GM18520 (cell line): ENCODE measurements around the gene PTN.
"Not testable (repeated sequence)": the region's sequence is repeated elsewhere in the genome, so short reads cannot be mapped to it uniquely, and the experiment has no call there.

Experiments
- ATAC-seq: cut with Tn5 transposase; IDR thresholded peaks from one replicate; pipeline ENCODE4 v1.9.1; 2021; ENCODE audit not compliant: unreplicated experiment

Gene PTN

GRCh38 chr7:137268001-137268865 lies 75.3 kb downstream of the PTN start:
- not testable (repeated sequence) for ATAC-seq

GRCh38 chr7:137266764-137267163 lies 76.8 kb downstream of the PTN start:
- no peak for ATAC-seq

- not testable (repeated sequence) for ATAC-seq
These were observed 78.1 kb downstream of the PTN start for GRCh38 chr7:137265480-137265879.

- ATAC-seq, result no peak
These were observed 80.9 kb downstream of the PTN start for GRCh38 chr7:137262599-137262998.

- no peak for ATAC-seq
These were observed 85.0 kb downstream of the PTN start for GRCh38 chr7:137258552-137258951.

- no peak for ATAC-seq
These were observed 88.8 kb downstream of the PTN start for GRCh38 chr7:137254766-137255165.

- no peak for ATAC-seq
These were observed 97.6 kb downstream of the PTN start for GRCh38 chr7:137245890-137246289.

- ATAC-seq, result no peak
These were observed 98.3 kb downstream of the PTN start for GRCh38 chr7:137245186-137245585.

- ATAC-seq, result no peak
These were observed 99.8 kb downstream of the PTN start for GRCh38 chr7:137243741-137244140.

GRCh38 chr7:137242616-137243015 lies 100.9 kb downstream of the PTN start:
- ATAC-seq, result no peak

GRCh38 chr7:137241655-137242360 lies 101.7 kb downstream of the PTN start:
- no peak for ATAC-seq

GRCh38 chr7:137239186-137239585 lies 104.3 kb downstream of the PTN start:
- not testable (repeated sequence) for ATAC-seq

- no peak for ATAC-seq
These were observed 108.1 kb downstream of the PTN start for GRCh38 chr7:137235434-137235833.

GRCh38 chr7:137231167-137231566 lies 112.4 kb downstream of the PTN start:
- ATAC-seq, result no peak

- no peak for ATAC-seq
These were observed 122.1 kb downstream of the PTN start for GRCh38 chr7:137221467-137221866.

- no peak for ATAC-seq
These were observed 129.8 kb downstream of the PTN start for GRCh38 chr7:137213744-137214143.

GRCh38 chr7:137209151-137209817 lies 134.2 kb downstream of the PTN start:
- no peak for ATAC-seq

- ATAC-seq, result no peak
These were observed 136.8 kb downstream of the PTN start for GRCh38 chr7:137206770-137207169.

- no peak for ATAC-seq
These were observed 139.3 kb downstream of the PTN start for GRCh38 chr7:137204246-137204645.

GRCh38 chr7:137203351-137203750 lies 140.2 kb downstream of the PTN start:
- no peak for ATAC-seq

GRCh38 chr7:137196648-137197047 lies 146.9 kb downstream of the PTN start:
- ATAC-seq, result no peak

GRCh38 chr7:137195996-137196395 lies 147.5 kb downstream of the PTN start:
- no peak for ATAC-seq
